ENCODE results near the gene MLX.
A peak's percentile ranks its signal among the peaks of the same experiment; 100 is the strongest.

The MLX gene

DNA sequence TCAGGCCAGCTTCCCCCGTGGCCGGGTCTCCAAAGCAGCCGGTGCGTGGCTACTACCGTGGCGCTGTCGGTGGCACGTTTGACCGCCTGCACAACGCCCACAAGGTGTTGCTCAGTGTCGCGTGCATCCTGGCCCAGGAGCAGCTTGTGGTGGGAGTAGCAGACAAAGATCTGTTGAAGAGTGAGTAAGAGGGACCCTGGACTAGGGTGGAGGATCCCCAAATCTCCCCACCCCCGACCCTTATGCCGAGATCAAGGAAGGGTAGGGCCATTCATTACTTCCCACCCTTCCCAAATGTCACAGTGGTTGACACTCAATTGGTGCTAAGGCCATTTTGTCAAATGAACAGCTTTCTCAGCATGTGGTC, 3.8 kb upstream of the MLX start:
- peak overlapping the region; percentile 62 for H3K4me3 ChIP-seq (ENCODE audit: low read depth, low read length)

DNA sequence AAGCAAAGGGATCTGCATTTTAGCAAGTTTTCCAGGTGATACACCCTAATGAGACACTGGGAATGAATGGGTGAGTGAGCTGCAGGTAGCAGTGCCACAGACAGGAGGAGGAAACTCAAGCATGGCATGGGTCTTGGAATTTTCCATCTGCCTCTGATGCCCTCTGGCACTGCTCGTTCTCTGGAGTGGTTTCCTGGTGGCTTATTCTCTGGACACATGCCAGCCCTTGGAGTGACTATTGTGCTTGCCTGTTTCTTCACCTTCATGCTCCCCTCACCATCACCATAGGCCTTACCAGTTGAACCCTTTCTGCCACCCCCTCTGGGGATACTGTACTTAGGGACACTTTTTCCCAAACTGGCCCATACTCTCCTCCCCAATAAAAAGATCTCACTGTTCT, 3.4 kb upstream of the MLX start:
- TF ChIP-seq, protein P1, sequence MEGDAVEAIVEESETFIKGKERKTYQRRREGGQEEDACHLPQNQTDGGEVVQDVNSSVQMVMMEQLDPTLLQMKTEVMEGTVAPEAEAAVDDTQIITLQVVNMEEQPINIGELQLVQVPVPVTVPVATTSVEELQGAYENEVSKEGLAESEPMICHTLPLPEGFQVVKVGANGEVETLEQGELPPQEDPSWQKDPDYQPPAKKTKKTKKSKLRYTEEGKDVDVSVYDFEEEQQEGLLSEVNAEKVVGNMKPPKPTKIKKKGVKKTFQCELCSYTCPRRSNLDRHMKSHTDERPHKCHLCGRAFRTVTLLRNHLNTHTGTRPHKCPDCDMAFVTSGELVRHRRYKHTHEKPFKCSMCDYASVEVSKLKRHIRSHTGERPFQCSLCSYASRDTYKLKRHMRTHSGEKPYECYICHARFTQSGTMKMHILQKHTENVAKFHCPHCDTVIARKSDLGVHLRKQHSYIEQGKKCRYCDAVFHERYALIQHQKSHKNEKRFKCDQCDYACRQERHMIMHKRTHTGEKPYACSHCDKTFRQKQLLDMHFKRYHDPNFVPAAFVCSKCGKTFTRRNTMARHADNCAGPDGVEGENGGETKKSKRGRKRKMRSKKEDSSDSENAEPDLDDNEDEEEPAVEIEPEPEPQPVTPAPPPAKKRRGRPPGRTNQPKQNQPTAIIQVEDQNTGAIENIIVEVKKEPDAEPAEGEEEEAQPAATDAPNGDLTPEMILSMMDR (IDR thresholded peaks at IDR 0.05; ENCODE audit: borderline replicate concordance, insufficient read depth, low read depth, low read length): no peak
- peak overlapping the region; percentile 62 for H3K4me3 ChIP-seq (ENCODE audit: low read depth, low read length)

More for the DNA sequence above, 3.8 kb upstream of the MLX start:
- TF ChIP-seq, protein P1 (IDR thresholded peaks at IDR 0.05; ENCODE audit: borderline replicate concordance, insufficient read depth, low read depth, low read length): no peak

DNA sequence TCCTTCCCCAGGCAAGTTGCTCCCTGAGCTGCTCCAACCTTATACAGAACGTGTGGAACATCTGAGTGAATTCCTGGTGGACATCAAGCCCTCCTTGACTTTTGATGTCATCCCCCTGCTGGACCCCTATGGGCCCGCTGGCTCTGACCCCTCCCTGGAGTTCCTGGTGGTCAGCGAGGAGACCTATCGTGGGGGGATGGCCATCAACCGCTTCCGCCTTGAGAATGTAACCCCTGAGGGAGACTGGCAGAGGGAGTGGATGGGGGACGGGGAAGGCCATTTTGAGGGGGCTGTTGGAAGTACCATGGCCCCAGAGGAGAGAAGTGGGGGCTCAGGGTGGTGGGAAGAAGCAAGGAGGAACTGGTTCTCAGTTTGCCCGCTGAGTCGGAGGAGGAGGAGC, 3.0 kb upstream of the MLX start:
- TF ChIP-seq, protein P1 (IDR thresholded peaks at IDR 0.05; ENCODE audit: borderline replicate concordance, insufficient read depth, low read depth, low read length): no peak
- H3K4me3 ChIP-seq (ENCODE audit: low read depth, low read length): no peak overlapping the region

DNA sequence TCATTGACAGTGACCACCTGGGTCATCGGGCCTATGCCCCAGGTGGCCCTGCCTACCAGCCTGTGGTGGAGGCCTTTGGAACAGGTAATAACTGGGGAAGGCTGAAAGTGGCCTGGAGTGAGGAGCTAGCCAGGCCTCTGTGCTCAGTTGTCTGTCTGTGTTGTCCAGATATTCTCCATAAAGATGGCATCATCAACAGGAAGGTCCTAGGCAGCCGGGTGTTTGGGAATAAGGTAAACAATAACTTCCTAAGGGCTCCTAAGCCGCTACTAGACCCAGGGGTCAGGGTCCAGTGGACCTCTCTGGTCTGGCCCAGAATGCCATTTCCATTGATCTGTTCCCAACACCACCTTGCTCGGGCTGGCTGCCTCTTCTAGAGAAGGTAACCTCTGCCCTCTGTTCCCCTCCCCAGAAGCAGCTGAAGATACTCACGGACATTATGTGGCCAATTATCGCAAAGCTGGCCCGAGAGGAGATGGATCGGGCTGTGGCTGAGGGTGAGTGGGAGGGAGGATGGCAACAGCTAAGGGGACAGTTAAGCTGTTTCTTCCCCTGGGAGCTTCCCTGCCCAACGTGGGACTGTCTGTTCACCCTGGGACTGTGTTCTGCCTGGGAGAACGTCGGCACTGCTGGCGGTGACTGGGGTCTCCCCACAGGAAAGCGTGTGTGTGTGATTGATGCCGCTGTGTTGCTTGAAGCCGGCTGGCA, 1.9 kb upstream of the MLX start:
- TF ChIP-seq, protein P1 (IDR thresholded peaks at IDR 0.05; ENCODE audit: borderline replicate concordance, insufficient read depth, low read depth, low read length): no peak
- H3K4me3 ChIP-seq (ENCODE audit: low read depth, low read length): no peak overlapping the region

DNA sequence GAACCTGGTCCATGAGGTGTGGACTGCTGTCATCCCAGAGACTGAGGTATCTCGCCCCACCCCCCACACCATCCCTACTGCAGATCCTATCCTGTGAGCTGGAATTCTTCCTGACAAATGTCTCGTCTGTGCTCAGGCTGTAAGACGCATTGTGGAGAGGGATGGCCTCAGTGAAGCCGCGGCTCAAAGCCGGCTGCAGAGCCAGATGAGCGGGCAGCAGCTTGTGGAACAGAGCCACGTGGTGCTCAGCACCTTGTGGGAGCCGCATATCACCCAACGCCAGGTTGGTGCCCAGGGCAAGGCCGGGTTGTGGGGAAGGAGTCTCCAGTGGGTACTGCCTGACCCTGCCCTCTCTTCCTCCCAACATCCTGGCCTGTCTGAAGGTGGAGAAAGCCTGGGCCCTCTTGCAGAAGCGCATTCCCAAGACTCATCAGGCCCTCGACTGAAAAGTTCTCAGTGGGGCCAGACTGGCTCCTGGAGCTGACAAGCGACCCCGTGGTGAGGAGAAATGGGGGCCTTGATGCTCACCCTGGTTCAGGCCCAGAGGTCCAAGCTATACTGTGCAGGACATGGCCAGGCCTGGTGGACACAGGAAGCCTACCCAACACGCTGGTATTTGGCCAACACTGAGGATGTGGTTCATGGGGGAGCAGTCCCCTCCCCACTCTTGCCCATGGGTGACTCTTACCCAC, 1.2 kb upstream of the MLX start:
- H3K4me3 ChIP-seq (ENCODE audit: low read depth, low read length): no peak overlapping the region
- TF ChIP-seq, protein P1 (IDR thresholded peaks at IDR 0.05; ENCODE audit: borderline replicate concordance, insufficient read depth, low read depth, low read length): no peak

DNA sequence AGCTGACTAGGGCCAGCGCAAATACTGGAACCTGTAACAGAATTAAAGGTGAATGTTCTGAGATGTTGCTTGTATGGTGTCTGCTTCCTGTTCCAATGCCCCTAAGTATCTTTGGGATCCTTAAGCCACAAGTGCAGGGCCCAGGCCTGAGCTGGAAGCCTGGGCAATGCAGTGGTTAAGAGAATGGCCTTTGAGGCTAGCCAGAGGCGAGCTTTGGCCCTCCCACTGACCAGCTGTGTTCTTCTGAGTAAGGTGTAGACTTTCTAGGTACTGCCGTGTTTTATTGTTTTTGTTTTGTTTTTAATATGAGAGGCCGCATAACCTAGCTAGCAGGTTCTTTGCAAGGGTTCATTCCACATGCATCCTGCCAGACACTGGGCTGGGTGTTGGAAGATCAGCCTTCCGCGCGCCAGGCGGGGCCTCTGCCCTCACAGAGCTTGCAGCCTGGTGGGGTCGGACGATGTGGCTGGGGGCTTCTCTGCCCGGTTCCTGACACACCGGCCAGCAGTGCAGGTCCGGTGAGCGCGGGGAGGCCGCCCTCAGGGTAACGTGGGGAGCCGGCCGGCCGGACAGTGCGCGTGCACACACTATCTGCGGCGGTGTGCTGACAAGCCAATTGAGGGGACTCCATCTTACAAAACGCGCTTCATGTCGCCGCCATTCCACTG, 551 bp upstream of the MLX start:
- peak overlapping the region; percentile 82 for H3K4me3 ChIP-seq (ENCODE audit: low read depth, low read length)

More for the DNA sequence above, 551 bp upstream of the MLX start:
- TF ChIP-seq, protein P1 (IDR thresholded peaks at IDR 0.05; ENCODE audit: borderline replicate concordance, insufficient read depth, low read depth, low read length): no peak

All from GM12875 (cell line).